AG08396 (cell line): Measurements from ENCODE around the gene PAFAH1B2.
"Not testable (repeated sequence)": the region's sequence is repeated elsewhere in the genome, so short reads cannot be mapped to it uniquely, and the experiment has no call there.

ENCODE experiments used
- DNase-seq: peaks from one replicate; pipeline ENCODE4 v3.0.0; 2012; ENCODE audit warnings: low spot score, mixed read lengths

The PAFAH1B2 gene

GRCh38 chr11:117172724-117173421, 28.8 kb downstream of the PAFAH1B2 start:
- DNase-seq, result no peak

- DNase-seq, result no peak
Observed at GRCh38 chr11:117175104-117175503, 31.0 kb downstream of the PAFAH1B2 start.

- no peak for DNase-seq
Observed at GRCh38 chr11:117175781-117176180, 31.7 kb downstream of the PAFAH1B2 start.

- DNase-seq, result no peak
Observed at GRCh38 chr11:117176186-117176585, 32.1 kb downstream of the PAFAH1B2 start.

- DNase-seq, result no peak
Observed at GRCh38 chr11:117177534-117178209, 33.6 kb downstream of the PAFAH1B2 start.

GRCh38 chr11:117178210-117179034, 34.3 kb downstream of the PAFAH1B2 start, which contains the start of gene SIDT2:
SIDT2 (plus strand) TSS chr11:117178743; CDS start chr11:117179264, 521 bp downstream.
- peak; percentile 92 for DNase-seq

- peak; percentile 57 for DNase-seq
Observed at GRCh38 chr11:117179048-117179999, 35.2 kb downstream of the PAFAH1B2 start.

- DNase-seq, result peak; percentile 43
Observed at GRCh38 chr11:117180020-117180419, 35.9 kb downstream of the PAFAH1B2 start.

- DNase-seq, result peak; percentile 82
Observed at GRCh38 chr11:117180661-117181585, 36.8 kb downstream of the PAFAH1B2 start.

GRCh38 chr11:117181586-117182550, 37.8 kb downstream of the PAFAH1B2 start:
- peak; percentile 2 for DNase-seq

- DNase-seq, result no peak
Observed at GRCh38 chr11:117182551-117182935, 38.5 kb downstream of the PAFAH1B2 start.

- not testable (repeated sequence) for DNase-seq
Observed at GRCh38 chr11:117183178-117183577, 39.1 kb downstream of the PAFAH1B2 start.

- no peak for DNase-seq
Observed at GRCh38 chr11:117183724-117184349, 39.8 kb downstream of the PAFAH1B2 start.

GRCh38 chr11:117185736-117186430, 41.8 kb downstream of the PAFAH1B2 start:
- no peak for DNase-seq

- DNase-seq, result no peak
Observed at GRCh38 chr11:117186431-117186761, 42.3 kb downstream of the PAFAH1B2 start.

GRCh38 chr11:117187007-117187406, 42.9 kb downstream of the PAFAH1B2 start:
- no peak for DNase-seq

- no peak for DNase-seq
Observed at GRCh38 chr11:117187428-117187798, 43.3 kb downstream of the PAFAH1B2 start.

- no peak for DNase-seq
Observed at GRCh38 chr11:117187799-117188481, 43.9 kb downstream of the PAFAH1B2 start.
